C4-2B (cell line): ENCODE data around the gene TLE5.

ENCODE experiments used
- H3K27ac ChIP-seq: fragments of 450-650 bp; 2 replicates; pipeline ENCODE4 v1.5.1; 2017
- ZFX ChIP-seq: fragments of 450-650 bp; IDR thresholded peaks from 2 replicates; pipeline ENCODE4 v1.6.1; 2017
- TF ChIP-seq, protein P1 (sequence below): fragments of 450-650 bp; conservative IDR thresholded peaks from 2 replicates; pipeline ENCODE4 v1.5.1; 2017; ENCODE audit warnings: mild to moderate bottlenecking

The TLE5 gene

DNA sequence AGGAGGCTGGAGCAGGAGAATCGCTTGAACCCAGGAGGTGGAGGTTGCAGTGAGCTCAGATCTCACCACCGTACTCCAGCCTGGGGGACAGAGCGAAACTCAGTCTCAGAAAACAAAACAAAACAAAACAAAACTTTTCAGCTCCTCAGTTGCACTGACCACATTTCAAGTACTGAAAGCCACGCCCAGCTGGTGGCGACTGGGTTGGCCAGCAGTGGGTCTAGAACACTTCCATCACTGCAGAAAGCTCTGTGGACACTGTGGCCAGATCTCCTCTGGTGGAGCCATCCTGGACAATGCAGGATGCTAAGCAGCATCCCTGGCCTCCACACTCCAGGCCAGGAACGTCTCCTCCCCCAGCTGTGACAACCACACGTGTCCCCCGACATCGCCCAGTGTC, 54.3 kb downstream of the TLE5 start:
- TF ChIP-seq ZFX: no peak
- TF ChIP-seq, protein P1, sequence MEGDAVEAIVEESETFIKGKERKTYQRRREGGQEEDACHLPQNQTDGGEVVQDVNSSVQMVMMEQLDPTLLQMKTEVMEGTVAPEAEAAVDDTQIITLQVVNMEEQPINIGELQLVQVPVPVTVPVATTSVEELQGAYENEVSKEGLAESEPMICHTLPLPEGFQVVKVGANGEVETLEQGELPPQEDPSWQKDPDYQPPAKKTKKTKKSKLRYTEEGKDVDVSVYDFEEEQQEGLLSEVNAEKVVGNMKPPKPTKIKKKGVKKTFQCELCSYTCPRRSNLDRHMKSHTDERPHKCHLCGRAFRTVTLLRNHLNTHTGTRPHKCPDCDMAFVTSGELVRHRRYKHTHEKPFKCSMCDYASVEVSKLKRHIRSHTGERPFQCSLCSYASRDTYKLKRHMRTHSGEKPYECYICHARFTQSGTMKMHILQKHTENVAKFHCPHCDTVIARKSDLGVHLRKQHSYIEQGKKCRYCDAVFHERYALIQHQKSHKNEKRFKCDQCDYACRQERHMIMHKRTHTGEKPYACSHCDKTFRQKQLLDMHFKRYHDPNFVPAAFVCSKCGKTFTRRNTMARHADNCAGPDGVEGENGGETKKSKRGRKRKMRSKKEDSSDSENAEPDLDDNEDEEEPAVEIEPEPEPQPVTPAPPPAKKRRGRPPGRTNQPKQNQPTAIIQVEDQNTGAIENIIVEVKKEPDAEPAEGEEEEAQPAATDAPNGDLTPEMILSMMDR: no peak
- H3K27ac ChIP-seq: no peak overlapping the region

DNA sequence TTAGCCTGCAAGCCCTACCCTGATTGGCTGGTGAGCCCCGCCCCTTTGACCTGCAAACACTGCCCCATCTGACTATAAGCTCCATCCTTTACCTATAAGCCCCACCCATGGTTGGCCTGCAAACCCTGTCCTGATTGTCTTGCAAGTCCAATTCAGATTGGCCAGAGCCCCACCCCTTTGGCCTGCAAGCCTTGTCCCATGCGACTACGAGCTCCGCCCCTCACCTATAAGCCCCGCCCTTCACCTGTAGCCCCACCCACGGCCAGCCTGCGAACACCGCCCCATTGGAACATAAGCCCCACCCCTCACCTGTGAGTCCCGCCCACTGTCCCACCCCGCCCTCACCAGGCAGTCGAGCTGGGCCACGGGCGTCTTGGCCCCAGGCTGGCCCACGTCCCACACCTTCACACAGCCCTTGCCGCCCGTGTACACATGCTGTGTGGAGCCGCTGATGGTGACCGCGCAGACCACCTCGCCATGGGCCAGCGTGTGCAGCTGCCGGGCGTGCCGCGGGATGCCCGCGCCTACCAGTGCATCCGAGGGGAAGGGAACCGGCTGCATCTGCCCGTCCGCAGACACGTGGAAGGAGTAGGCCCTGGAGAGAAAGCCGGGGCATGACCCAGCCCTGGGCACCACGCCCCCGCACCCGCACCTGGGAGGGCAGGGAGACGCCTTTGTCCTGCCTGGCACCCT, 56.1 kb downstream of the TLE5 start:
- no peak overlapping the region for H3K27ac ChIP-seq
- TF ChIP-seq ZFX: no peak
- TF ChIP-seq, protein P1: no peak

- H3K27ac ChIP-seq: no peak overlapping the region
- TF ChIP-seq, protein P1: no peak
- TF ChIP-seq ZFX: no peak
These were observed 57.0 kb downstream of the TLE5 start for GRCh38 chr19:3005345-3005744.

DNA sequence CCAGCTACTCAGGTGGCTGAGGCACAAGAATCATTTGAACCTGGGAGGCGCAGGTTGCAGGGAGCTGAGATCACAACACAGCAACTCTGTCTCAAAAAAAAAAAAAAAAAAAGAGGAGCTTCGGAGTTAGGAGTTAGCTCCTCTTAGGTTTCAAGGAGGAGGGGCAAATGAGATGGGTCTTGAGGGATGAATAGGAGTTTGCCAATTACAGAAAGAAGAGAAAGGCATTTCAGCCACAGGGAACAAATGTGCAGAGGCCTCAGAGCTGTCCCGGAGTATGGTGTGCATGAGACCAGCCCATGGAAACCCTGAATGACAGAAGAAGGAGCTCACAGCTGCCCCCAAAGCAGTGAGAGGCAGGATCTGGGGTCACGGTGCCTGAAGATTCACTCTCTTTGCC, 57.8 kb downstream of the TLE5 start:
- TF ChIP-seq ZFX: no peak
- TF ChIP-seq, protein P1: no peak

DNA sequence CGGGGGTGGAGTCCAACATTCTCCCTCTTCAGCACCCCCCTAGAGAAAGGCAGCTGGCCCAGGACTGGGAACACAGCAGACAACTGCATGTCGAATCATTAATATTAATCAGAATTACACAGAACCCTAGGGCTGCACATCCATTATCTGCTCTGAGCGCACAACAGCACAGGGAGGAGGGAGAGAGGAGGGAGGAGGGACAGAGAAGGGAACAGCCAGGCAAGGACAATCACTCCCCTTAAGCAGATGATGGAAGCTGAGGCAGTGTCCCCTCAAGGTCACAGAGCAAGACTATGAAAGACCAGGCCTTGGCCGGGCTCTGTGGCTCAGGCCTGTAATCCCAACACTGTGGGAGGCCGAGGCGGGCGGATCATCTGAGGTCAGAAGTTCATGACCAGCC, 59.2 kb downstream of the TLE5 start:
- no peak overlapping the region for H3K27ac ChIP-seq
- TF ChIP-seq, protein P1: no peak
- TF ChIP-seq ZFX: no peak

More for the DNA sequence above, 57.8 kb downstream of the TLE5 start:
- no peak overlapping the region for H3K27ac ChIP-seq
